ENCODE measurements around the gene CDC34. TPM values are rescaled to one million over a fixed set of nuclear protein-coding genes. Genes with fewer than 3 reads are reported as not detected.

The CDC34 gene, protein sequence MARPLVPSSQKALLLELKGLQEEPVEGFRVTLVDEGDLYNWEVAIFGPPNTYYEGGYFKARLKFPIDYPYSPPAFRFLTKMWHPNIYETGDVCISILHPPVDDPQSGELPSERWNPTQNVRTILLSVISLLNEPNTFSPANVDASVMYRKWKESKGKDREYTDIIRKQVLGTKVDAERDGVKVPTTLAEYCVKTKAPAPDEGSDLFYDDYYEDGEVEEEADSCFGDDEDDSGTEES
- total RNA-seq (2021; fragmentation: NEBNext Ultra II Directional; extraction: Animal tissue kit (Norgen Biotek cat#: 25700)), result 10 to 100 TPM; 63.8 to 79.9 (median 64.6) TPM
- long read RNA-seq, transcript CDC34-201 (5 exons, 1,471 nt), result major isoform, 11 of 21 reads
- long read RNA-seq, partial matches to known transcripts, result 2 of 21 reads
- long read RNA-seq, other reads (novel, unspliced or antisense), result 7 of 21 reads

- peak within 1 kb of the TSS; percentile 88 for H3K27ac Mint-ChIP-seq
- peaks cover 15% of the 10 kb centered on the region for H3K4me1 Mint-ChIP-seq (ENCODE audit: low read depth)
- no peak for TF ChIP-seq CTCF (IDR thresholded peaks at IDR 0.05)
Observed at GRCh38 chr19:531753-532560, at the start of gene CDC34. Gene CDC34, plus strand, starts transcription at chr19:531760. Its CDS starts 172 bp downstream, at chr19:531932.

GRCh38 chr19:482186-483041, 49.1 kb upstream of the CDC34 start:
- Mint-ChIP-seq H3K9me3 (peaks cover 31% of the 10 kb centered on the region), H3K4me3 (no peak overlapping the region), H3K27me3 (ENCODE audit: insufficient read depth) (peaks cover 3% of the 10 kb centered on the region), H3K36me3 (ENCODE audit: low read depth) (peaks cover 13% of the 10 kb centered on the region), H3K4me1 (ENCODE audit: low read depth) (peaks cover 11% of the 10 kb centered on the region; the same call in 1 of the 2 replicates), H3K27ac (no peak overlapping the region)
- no peak for TF ChIP-seq CTCF (IDR thresholded peaks at IDR 0.05)
- DNase-seq, result no peak

More at GRCh38 chr19:531753-532560, at the start of gene CDC34:
- Mint-ChIP-seq H3K9me3 (no peaks in the 10 kb centered on the region), H3K4me3 (peak within 1 kb of the TSS; percentile 90), H3K27me3 (ENCODE audit: insufficient read depth) (no peaks in the 10 kb centered on the region; the same call in 1 of the 2 replicates), H3K36me3 (ENCODE audit: low read depth) (no peaks in the 10 kb centered on the region)
- DNase-seq, result no peak

- Mint-ChIP-seq H3K4me1 (ENCODE audit: low read depth) (peaks cover 11% of the 10 kb centered on the region; the same call in 1 of the 2 replicates), H3K27me3 (ENCODE audit: insufficient read depth) (peaks cover 5% of the 10 kb centered on the region), H3K27ac (no peak overlapping the region), H3K9me3 (peaks cover 31% of the 10 kb centered on the region), H3K36me3 (ENCODE audit: low read depth) (peaks cover 13% of the 10 kb centered on the region), H3K4me3 (no peak overlapping the region)
- TF ChIP-seq CTCF (IDR thresholded peaks at IDR 0.05), result no peak
- DNase-seq, result no peak
Observed at GRCh38 chr19:483332-484072, 48.1 kb upstream of the CDC34 start.

- no peak for TF ChIP-seq CTCF (IDR thresholded peaks at IDR 0.05)
- Mint-ChIP-seq H3K27me3 (ENCODE audit: insufficient read depth) (peaks cover 5% of the 10 kb centered on the region), H3K4me1 (ENCODE audit: low read depth) (peaks cover 11% of the 10 kb centered on the region; the same call in 1 of the 2 replicates), H3K4me3 (no peak overlapping the region), H3K27ac (no peak overlapping the region), H3K9me3 (peaks cover 31% of the 10 kb centered on the region), H3K36me3 (ENCODE audit: low read depth) (peaks cover 13% of the 10 kb centered on the region)
- DNase-seq, result no peak
Observed at GRCh38 chr19:484494-484893, 47.1 kb upstream of the CDC34 start.

All from HFFc6 (cell line).